Kidney epithelial cell (primary cell): ENCODE measurements around the gene GARIN5A. TPM values are rescaled to one million over a fixed set of nuclear protein-coding genes. Genes with fewer than 3 reads are reported as not detected.

ENCODE experiments used
- DNase-seq: peaks from one replicate; pipeline ENCODE4 v3.0.0-alpha.2; 2010; ENCODE audit warnings: low read depth
- H3K27me3 ChIP-seq: 2 replicates; pipeline ENCODE4 v1.6.0; 2011; ENCODE audit warnings: low read length; ENCODE audit not compliant: control insufficient read depth, insufficient read depth
- H3K36me3 ChIP-seq: 2 replicates; pipeline ENCODE4 v1.5.1; 2011; ENCODE audit warnings: low read length; ENCODE audit not compliant: control insufficient read depth, insufficient read depth
- H3K4me3 ChIP-seq: 2 replicates; pipeline ENCODE4 v1.5.1; 2011; ENCODE audit warnings: low read depth, mild to moderate bottlenecking, control low read depth, low read length
- CTCF ChIP-seq: IDR thresholded peaks from 2 replicates; pipeline ENCODE4 v1.5.1; 2011; ENCODE audit warnings: mild to moderate bottlenecking, moderate library complexity, low read length, control low read depth, inconsistent platforms; ENCODE audit not compliant: insufficient read depth, poor library complexity, severe bottlenecking
- total RNA-seq: library from RNA; depleted of rRNA; stranded (reverse); fragments of >200 nt; gene quantifications from 2 replicates; pipeline ENCODE4 v1.2.3, GENCODE V29; 2015

GARIN5A gene
- total RNA-seq, 1 donor from 2014 or later, result 9.9 TPM

DNA sequence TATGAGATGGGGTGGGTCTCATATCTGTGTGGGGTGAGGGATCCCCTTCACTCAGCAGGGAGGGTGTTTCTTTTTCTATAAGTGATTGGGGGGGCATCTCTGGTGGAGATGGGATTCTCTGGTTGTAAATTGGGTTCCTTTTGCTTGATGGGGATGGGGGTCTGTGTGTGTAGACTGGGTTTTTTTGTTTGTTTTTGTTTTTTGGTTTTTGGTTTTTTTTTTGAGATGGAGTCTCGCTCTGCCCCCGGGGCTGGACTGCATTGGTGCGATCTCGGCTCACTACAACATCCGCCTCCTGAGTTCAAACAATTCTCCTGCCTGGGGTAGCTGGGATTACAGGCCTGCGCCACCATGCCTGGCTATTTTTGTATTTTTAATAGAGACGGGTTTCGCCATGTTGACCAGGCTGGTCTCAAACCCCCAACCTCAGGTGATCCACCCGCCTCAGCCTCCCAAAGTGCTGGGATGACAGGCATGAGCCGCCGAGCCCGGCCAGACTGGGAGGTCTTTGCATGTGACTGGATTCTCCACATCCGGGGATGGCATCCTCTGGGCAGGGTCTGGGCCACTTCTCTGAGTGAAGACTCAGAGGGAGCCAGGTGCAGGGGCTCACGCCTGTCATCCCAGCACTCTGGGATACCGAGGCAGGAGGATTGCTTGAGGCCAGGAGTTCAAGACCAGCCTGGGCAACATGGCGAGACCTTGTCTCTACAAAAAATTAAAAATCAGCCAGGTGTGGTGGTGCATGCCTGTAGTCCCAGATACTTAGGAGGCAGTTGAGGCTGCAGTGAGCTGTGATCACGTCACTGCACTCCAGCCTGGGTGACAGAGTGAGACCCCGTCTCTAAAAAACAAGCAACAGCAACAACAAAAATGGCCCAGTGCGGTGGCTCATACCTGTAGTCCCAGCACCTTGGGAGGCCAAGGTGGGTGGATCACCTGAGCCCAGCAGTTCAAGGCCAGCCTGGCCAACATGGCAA lies 43.2 kb downstream of the GARIN5A start:
- H3K27me3 ChIP-seq, result peaks cover 41% of the 10 kb centered on the region
- TF ChIP-seq CTCF, result no peak
- no peak for DNase-seq
- H3K4me3 ChIP-seq, result no peak overlapping the region
- H3K36me3 ChIP-seq, result no peaks in the 10 kb centered on the region

- no peak for TF ChIP-seq CTCF
- H3K4me3 ChIP-seq, result peak within 1 kb of the TSS; percentile 57
- no peaks in the 10 kb centered on the region for H3K36me3 ChIP-seq
- no peak for DNase-seq
- peaks cover 48% of the 10 kb centered on the region for H3K27me3 ChIP-seq
These were observed 44.2 kb downstream of the GARIN5A start, which contains the start of gene MYBPC2 for GRCh38 chr19:50432221-50433028. Gene MYBPC2, plus strand, starts transcription at chr19:50432892. Its CDS starts 62 bp downstream, at chr19:50432954.

DNA sequence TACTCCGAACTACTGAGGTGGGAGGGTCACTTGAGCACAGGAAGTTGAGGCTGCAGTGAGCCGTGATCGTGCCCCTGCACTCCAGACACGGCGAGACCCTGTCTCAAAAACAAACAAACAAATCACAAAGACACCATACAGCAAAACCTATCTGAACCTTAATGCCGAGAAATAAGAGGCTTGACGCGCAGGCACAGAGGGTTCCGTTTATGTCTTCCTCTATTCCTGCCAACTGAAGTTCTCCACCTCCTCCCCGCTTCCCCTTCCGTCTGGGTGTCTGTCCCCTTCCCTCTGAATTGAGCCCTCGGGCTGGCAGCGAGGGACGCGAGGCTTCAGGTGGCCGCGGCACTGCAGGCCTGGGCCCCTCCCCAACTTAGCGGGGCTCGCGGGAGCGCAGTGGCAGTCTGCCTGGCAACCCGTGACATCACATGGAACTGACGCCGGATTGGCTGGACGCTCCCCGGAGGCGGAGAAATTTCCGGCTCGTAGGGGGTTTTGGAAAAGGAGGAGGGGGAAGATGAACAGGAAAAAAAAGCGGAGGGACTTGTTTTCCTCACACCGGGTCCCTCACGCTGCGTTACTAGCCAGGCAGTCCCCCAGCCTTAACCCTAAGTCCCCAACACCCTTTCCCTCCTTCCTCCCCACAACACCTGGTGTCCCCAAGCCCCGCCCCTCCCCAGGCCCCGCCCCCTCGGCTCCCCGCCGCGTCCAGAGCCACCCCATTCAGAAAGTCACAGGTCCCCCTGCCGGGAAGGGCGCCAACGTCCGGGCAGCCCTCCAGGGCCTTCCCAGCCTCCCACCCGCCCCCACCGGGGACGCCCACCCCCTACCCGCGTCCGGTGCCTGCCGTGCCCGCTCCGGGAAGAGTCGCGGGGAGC lies 45.1 kb downstream of the GARIN5A start:
- H3K27me3 ChIP-seq, result peaks cover 46% of the 10 kb centered on the region
- H3K4me3 ChIP-seq, result peak overlapping the region; percentile 57
- DNase-seq, result no peak
- no peak for TF ChIP-seq CTCF
- no peaks in the 10 kb centered on the region for H3K36me3 ChIP-seq

GRCh38 chr19:50430888-50431342 lies 45.7 kb downstream of the GARIN5A start:
- no peak for TF ChIP-seq CTCF
- DNase-seq, result no peak
- Histone ChIP-seq H3K36me3 (no peaks in the 10 kb centered on the region), H3K27me3 (peaks cover 45% of the 10 kb centered on the region), H3K4me3 (peak overlapping the region; percentile 57)

- H3K27me3 ChIP-seq, result peaks cover 38% of the 10 kb centered on the region
- DNase-seq, result no peak
- no peak for TF ChIP-seq CTCF
- no peaks in the 10 kb centered on the region for H3K36me3 ChIP-seq
- H3K4me3 ChIP-seq, result no peak overlapping the region
These were observed 47.7 kb downstream of the GARIN5A start for GRCh38 chr19:50428772-50429463.
